ENCODE results near the gene HS1BP3.

Gene HS1BP3

DNA sequence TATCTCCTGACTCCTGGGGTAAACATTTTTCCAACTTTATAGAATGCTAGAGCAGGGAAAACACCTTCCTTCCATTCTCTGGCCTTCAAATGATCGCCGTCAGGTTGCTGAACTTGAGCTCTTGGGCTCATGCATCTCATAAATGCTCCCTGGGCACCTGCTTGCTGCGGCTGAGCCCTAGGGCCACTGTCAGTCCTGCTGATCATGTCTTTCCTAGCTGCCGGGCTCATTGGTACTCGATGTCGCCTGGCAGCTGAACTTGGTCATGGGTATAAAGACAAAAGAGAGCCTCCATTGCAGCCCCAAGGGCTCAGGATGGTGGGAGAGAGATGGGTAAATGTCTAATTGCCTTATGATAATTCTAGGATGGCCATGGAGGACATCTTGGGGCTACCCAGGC is 80.6 kb downstream of the HS1BP3 start:
- H3K9me3 Mint-ChIP-seq: no peaks in the 10 kb centered on the region
- CTCF ChIA-PET: no interaction called here
- H3K27me3 Mint-ChIP-seq: peaks cover 36% of the 10 kb centered on the region
- H3K4me3 Mint-ChIP-seq: no peak overlapping the region
- H3K27ac Mint-ChIP-seq: no peak overlapping the region
- no peak for DNase-seq
- H3K36me3 Mint-ChIP-seq: no peaks in the 10 kb centered on the region
- H3K4me1 Mint-ChIP-seq: peaks cover 12% of the 10 kb centered on the region

DNA sequence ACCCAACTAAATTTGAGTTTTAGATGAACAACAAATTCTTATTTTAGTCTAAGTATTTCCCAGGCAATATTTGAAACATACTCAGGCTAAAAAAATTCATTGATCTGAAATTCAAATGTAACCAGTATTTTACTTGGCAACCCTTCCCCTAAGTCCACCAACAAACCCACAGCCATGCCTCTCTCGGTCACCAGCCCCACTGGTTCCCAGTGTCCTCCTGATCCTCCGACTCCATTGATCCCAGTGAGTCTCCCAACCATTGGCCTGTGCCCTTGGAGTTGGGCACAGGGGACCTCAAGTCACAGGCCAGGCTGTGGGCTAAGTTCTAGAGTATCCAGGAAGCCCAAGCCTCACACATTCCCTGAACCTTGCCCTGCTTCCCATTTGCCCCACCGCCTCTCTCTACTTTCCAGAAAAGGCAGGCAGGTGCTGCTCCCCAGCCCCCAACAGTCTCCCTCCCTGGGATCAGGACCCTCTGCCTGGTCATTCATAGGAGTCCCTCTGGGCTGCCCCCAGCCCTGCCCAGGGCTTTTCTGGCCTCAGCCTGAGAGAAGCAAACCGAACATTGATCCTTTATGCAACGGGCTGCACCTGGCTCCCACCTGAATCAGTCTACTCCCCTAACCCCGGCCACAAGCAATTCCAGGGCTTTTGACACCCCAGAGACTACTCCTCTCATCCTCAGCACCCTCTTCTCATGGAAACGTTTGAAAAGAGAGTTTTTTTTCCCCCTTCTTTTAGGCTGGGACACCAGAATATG is 81.3 kb downstream of the HS1BP3 start:
- CTCF ChIA-PET: no interaction called here
- Mint-ChIP-seq H3K27me3 (peaks cover 36% of the 10 kb centered on the region), H3K9me3 (no peaks in the 10 kb centered on the region), H3K27ac (peak overlapping the region; percentile 17), H3K36me3 (no peaks in the 10 kb centered on the region), H3K4me1 (peaks cover 12% of the 10 kb centered on the region), H3K4me3 (no peak overlapping the region)
- DNase-seq: no peak

DNA sequence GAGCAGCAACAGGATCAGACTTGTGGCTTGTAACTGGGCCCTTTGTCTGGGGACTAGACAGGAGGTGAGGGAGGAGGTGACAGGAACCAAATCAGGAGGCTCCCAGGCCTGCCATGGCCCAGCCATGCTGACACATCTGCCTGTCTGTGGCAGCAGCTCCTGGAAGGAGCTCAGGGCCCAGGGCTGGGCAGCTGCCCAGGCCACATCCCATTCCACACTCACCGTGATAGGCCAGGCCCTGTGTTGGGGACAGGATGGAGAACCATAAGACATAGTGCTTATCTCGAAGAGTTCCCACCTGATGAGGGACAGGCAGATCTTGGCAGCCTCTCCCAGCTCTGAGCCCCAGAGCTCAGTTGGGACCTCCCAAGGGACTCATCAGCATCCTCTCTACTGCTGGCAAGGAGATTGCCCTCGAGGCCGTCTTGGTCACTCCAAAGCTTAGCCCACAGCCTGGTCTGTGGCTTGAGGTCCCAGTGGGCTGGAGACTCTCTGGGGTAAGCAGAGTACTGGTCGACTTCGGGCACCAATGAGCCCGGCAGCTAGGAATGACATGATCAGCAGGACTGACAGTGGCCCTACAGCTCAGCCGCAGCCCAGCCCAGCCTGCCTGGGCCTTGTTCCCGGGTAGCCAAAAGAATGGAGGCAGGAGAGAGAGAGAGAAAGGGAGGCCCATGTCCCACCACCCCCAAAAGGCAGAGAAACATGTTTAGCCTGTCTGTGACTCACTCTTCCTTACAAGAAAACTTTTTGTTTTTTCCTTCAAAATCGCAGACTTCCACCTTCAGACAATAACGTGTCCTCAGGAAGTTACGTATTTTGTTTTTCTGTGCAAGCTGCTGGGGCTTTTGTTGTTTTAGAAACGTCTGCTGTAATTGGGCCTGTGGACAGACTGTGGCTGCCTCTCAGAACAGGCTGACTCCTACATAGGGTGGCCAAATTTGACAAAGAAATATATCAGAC is 82.1 kb downstream of the HS1BP3 start:
- Mint-ChIP-seq H3K9me3 (no peaks in the 10 kb centered on the region), H3K36me3 (no peaks in the 10 kb centered on the region), H3K27me3 (peaks cover 43% of the 10 kb centered on the region), H3K4me1 (peaks cover 7% of the 10 kb centered on the region), H3K27ac (peak overlapping the region; percentile 17), H3K4me3 (no peak overlapping the region)
- CTCF ChIA-PET: no interaction called here
- no peak for DNase-seq

DNA sequence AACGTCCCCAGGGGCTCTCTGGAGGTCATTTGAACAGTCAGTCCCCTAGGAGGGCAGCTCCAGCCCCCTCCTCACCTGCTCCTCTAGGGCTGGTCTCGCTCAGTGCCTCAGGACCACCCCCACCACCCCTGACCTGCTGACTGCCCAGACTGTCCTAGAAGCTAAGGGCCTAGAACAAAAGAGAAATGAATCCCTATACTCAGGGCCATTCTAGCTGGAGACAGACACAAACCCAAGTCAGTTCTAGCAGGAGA is 83.0 kb downstream of the HS1BP3 start:
- CTCF ChIA-PET: no interaction called here
- no peak for DNase-seq
- Mint-ChIP-seq H3K27me3 (peaks cover 52% of the 10 kb centered on the region), H3K36me3 (no peaks in the 10 kb centered on the region), H3K9me3 (no peaks in the 10 kb centered on the region), H3K4me1 (peaks cover 4% of the 10 kb centered on the region), H3K4me3 (no peak overlapping the region), H3K27ac (no peak overlapping the region)
